Esophagus (tissue), 2 donors: ENCODE results near the gene CSH1. TPM values are rescaled to one million over a fixed set of nuclear protein-coding genes. Genes with fewer than 3 reads are reported as not detected.
"Not testable (repeated sequence)": the region's sequence is repeated elsewhere in the genome, so short reads cannot be mapped to it uniquely, and the experiment has no call there.

ENCODE experiments used
- H3K27ac ChIP-seq, 2 donors: one replicate each; pipeline ENCODE4 v1.5.1; 2013; ENCODE audit warnings: low read depth in 2 of 2, mild to moderate bottlenecking in 2 of 2, inconsistent platforms in 1 of 2, low read length in 1 of 2, moderate library complexity in 1 of 2
- H3K27me3 ChIP-seq, 2 donors: one replicate each; pipeline ENCODE4 v1.6.1; 2013; ENCODE audit warnings: low read length in 2 of 2, control low read depth in 1 of 2, mild to moderate bottlenecking in 1 of 2; ENCODE audit not compliant: insufficient read depth in 2 of 2, control insufficient read depth in 1 of 2
- H3K36me3 ChIP-seq, 2 donors: one replicate each; pipeline ENCODE4 v1.6.1; 2013; ENCODE audit warnings: low read length in 1 of 2; ENCODE audit not compliant: control insufficient read depth in 2 of 2, insufficient read depth in 2 of 2
- H3K4me1 ChIP-seq, 2 donors: one replicate each; pipeline ENCODE4 v1.6.1; 2013; ENCODE audit warnings: low read length in 1 of 2; ENCODE audit not compliant: control insufficient read depth in 2 of 2, insufficient read depth in 2 of 2
- H3K4me3 ChIP-seq, 2 donors: one replicate each; pipeline ENCODE4 v1.5.1; 2013; ENCODE audit warnings: low read length in 2 of 2, mild to moderate bottlenecking in 2 of 2, low read depth in 1 of 2, moderate library complexity in 1 of 2
- H3K9me3 ChIP-seq, 2 donors: one replicate each; pipeline ENCODE4 v1.6.1; 2013; ENCODE audit warnings: mild to moderate bottlenecking in 2 of 2, low read depth in 1 of 2, low read length in 1 of 2, moderate library complexity in 1 of 2; ENCODE audit not compliant: control insufficient read depth in 2 of 2, insufficient read depth in 1 of 2
- WGBS, 2 donors: extraction: QIAGEN DNeasy Blood & Tissue Kit; methylation state at CpG; one replicate each; pipeline ENCODE4 v1.1.7; 2013; 5-methylcytosine and 5-hydroxymethylcytosine counted together
- polyA plus RNA-seq, 2 donors: library from polyadenylated mRNA; stranded (reverse); fragments of 200-250 nt; gene quantifications; one replicate each; pipeline ENCODE4 v1.2.3, GENCODE V29; 2013
- donor health status: healthy with polysubstance abuse.
- donor health status: Bipolar disorder and iron deficiency.

The CSH1 gene
- polyA plus RNA-seq, 2 donors: not detected

GRCh38 chr17:63918789-63919305 is 22.5 kb upstream of the CSH1 start, which contains the start of gene GH1:
Gene GH1, minus strand, starts transcription at chr17:63918839. Its CDS starts 63 bp downstream, at chr17:63918776.
- not testable (repeated sequence) for H3K36me3 ChIP-seq, H3K27ac ChIP-seq, H3K4me1 ChIP-seq, H3K27me3 ChIP-seq, H3K9me3 ChIP-seq, H3K4me3 ChIP-seq
- WGBS, 2 donors: 45 to 50% methylated on average over 10 of the region's 10 CpGs

GRCh38 chr17:63918305-63918704 is 21.9 kb upstream of the CSH1 start:
- H3K27ac ChIP-seq: no peak overlapping the region
- no peaks in the 10 kb centered on the region for H3K27me3 ChIP-seq
- H3K9me3 ChIP-seq: no peaks in the 10 kb centered on the region
- no peak overlapping the region for H3K4me3 ChIP-seq
- WGBS, 2 donors: 54 to 60% methylated on average over 10 of the region's 10 CpGs
- H3K4me1 ChIP-seq: no peaks in the 10 kb centered on the region
- no peaks in the 10 kb centered on the region for H3K36me3 ChIP-seq

GRCh38 chr17:63917646-63918045 is 21.3 kb upstream of the CSH1 start:
- Histone ChIP-seq H3K27me3 (no peaks in the 10 kb centered on the region), H3K27ac (no peak overlapping the region), H3K4me3 (no peak overlapping the region), H3K4me1 (no peaks in the 10 kb centered on the region), H3K9me3 (no peaks in the 10 kb centered on the region), H3K36me3 (no peaks in the 10 kb centered on the region)
- 78 to 79% methylated on average over 13 of the region's 13 CpGs for WGBS, 2 donors

- H3K27me3 ChIP-seq, H3K9me3 ChIP-seq, H3K4me1 ChIP-seq, H3K4me3 ChIP-seq, H3K36me3 ChIP-seq, H3K27ac ChIP-seq: not testable (repeated sequence)
- WGBS, 2 donors: 79 to 86% methylated on average over 7 to 11 of the region's 11 CpGs
Measured at GRCh38 chr17:63917206-63917605, 20.8 kb upstream of the CSH1 start.

GRCh38 chr17:63916566-63917185 is 20.3 kb upstream of the CSH1 start:
- WGBS, 2 donors: 81 to 83% methylated on average over 12 of the region's 12 CpGs
- no peaks in the 10 kb centered on the region for H3K9me3 ChIP-seq
- no peaks in the 10 kb centered on the region for H3K4me1 ChIP-seq
- no peak overlapping the region for H3K27ac ChIP-seq
- H3K4me3 ChIP-seq: no peak overlapping the region
- no peaks in the 10 kb centered on the region for H3K36me3 ChIP-seq
- H3K27me3 ChIP-seq: no peaks in the 10 kb centered on the region

- H3K27ac ChIP-seq, H3K36me3 ChIP-seq, H3K4me3 ChIP-seq, H3K27me3 ChIP-seq, H3K9me3 ChIP-seq, H3K4me1 ChIP-seq: not testable (repeated sequence)
- 69 to 77% methylated on average over 10 of the region's 10 CpGs for WGBS, 2 donors
Measured at GRCh38 chr17:63915753-63916152, 19.4 kb upstream of the CSH1 start.

- 93 to 98% methylated on average over 7 of the region's 7 CpGs for WGBS, 2 donors
- no peak overlapping the region for H3K4me3 ChIP-seq
Measured at GRCh38 chr17:63914471-63914870, 18.1 kb upstream of the CSH1 start.

GRCh38 chr17:63911657-63912100 is 15.3 kb upstream of the CSH1 start:
- Histone ChIP-seq H3K27ac (no peak overlapping the region), H3K27me3 (no peaks in the 10 kb centered on the region), H3K9me3 (no peaks in the 10 kb centered on the region), H3K36me3 (no peaks in the 10 kb centered on the region), H3K4me3 (no peak overlapping the region), H3K4me1 (no peaks in the 10 kb centered on the region)
- WGBS, 2 donors: 36 to 46% methylated on average over 7 to 8 of the region's 8 CpGs

More at GRCh38 chr17:63914471-63914870, 18.1 kb upstream of the CSH1 start:
- Histone ChIP-seq H3K4me1 (no peaks in the 10 kb centered on the region), H3K36me3 (no peaks in the 10 kb centered on the region), H3K27ac (no peak overlapping the region), H3K9me3 (no peaks in the 10 kb centered on the region), H3K27me3 (no peaks in the 10 kb centered on the region)

- Histone ChIP-seq H3K4me3 (no peak within 1 kb of the TSS), H3K36me3 (no peaks in the 10 kb centered on the region), H3K9me3 (no peaks in the 10 kb centered on the region), H3K4me1 (no peaks in the 10 kb centered on the region), H3K27ac (no peak within 1 kb of the TSS), H3K27me3 (no peaks in the 10 kb centered on the region)
- WGBS, 2 donors: 63 to 69% methylated on average over 15 of the region's 15 CpGs
Measured at GRCh38 chr17:63911041-63911635, 14.8 kb upstream of the CSH1 start, which contains the start of gene CSHL1. Gene CSHL1, minus strand, starts transcription at chr17:63911258. Its CDS starts 62 bp downstream, at chr17:63911196.

GRCh38 chr17:63910096-63910495 is 13.7 kb upstream of the CSH1 start:
- Histone ChIP-seq H3K4me1 (no peaks in the 10 kb centered on the region), H3K27me3 (no peaks in the 10 kb centered on the region), H3K9me3 (no peaks in the 10 kb centered on the region), H3K4me3 (no peak overlapping the region), H3K36me3 (no peaks in the 10 kb centered on the region), H3K27ac (no peak overlapping the region)
- 79 to 85% methylated on average over 14 of the region's 14 CpGs for WGBS, 2 donors
